BJ (cell line): ENCODE data around the gene PACSIN2. TPM values are rescaled to one million over a fixed set of nuclear protein-coding genes. Genes with fewer than 3 reads are reported as not detected.

ENCODE experiments used
- CTCF ChIA-PET: fragments of 350-600 bp; formaldehyde crosslinking; extraction: SDS; loops from one replicate; lab custom pipeline; 2021; ENCODE audit warnings: antibody characterized with exemption, inconsistent platforms; lab: Yijun Ruan, JAX
- POLR2A ChIA-PET: fragments of 300-600 bp; sonication (Branson Sonifier 250); formaldehyde crosslinking; extraction: SDS; loops from one replicate; lab custom pipeline; 2021; ENCODE audit warnings: antibody characterized with exemption; lab: Charles Lee
- DNase-seq: peaks from one replicate; pipeline ENCODE4 v3.0.0-alpha.2; 2011; ENCODE audit warnings: low read depth
- H3K27me3 ChIP-seq: 2 replicates; pipeline ENCODE4 v1.6.0; 2011; ENCODE audit warnings: low read length; ENCODE audit not compliant: control insufficient read depth, insufficient read depth
- H3K36me3 ChIP-seq: 2 replicates; pipeline ENCODE4 v1.5.1; 2011; ENCODE audit warnings: low read length; ENCODE audit not compliant: control insufficient read depth, insufficient read depth
- H3K4me3 ChIP-seq: 2 replicates; pipeline ENCODE4 v1.5.1; 2011; ENCODE audit warnings: low read depth, mild to moderate bottlenecking, control low read depth, low read length
- CTCF ChIP-seq: IDR thresholded peaks from 2 replicates; pipeline ENCODE4 v1.5.1; 2011; ENCODE audit warnings: low read depth, mild to moderate bottlenecking, control low read depth, inconsistent platforms, low read length, moderate library complexity; ENCODE audit not compliant: insufficient read depth
- polyA plus RNA-seq: library from polyadenylated mRNA; depleted of rRNA; stranded (reverse); fragments of >200 nt; gene quantifications from 2 replicates; pipeline ENCODE4 v1.2.3, GENCODE V29; 2011

The PACSIN2 gene
- polyA plus RNA-seq, 1 experiment: 86.3 TPM

GRCh38 chr22:42985531-42985905 is 29.4 kb downstream of the PACSIN2 start:
- POLR2A ChIA-PET: no interaction called here
- TF ChIP-seq CTCF: no peak
- H3K36me3 ChIP-seq: no peaks in the 10 kb centered on the region
- no peak overlapping the region for H3K4me3 ChIP-seq
- DNase-seq: no peak
- CTCF ChIA-PET: interaction anchor here (1.2 to 1.7 kb wide), 2 partner anchors 17 to 49 kb away, joined by 3 to 6 read pairs; no protein-coding TSS in a partner anchor
- H3K27me3 ChIP-seq: no peaks in the 10 kb centered on the region

GRCh38 chr22:42984814-42985530 is 30.0 kb downstream of the PACSIN2 start:
- Histone ChIP-seq H3K27me3 (no peaks in the 10 kb centered on the region), H3K36me3 (no peaks in the 10 kb centered on the region), H3K4me3 (no peak overlapping the region)
- CTCF ChIA-PET: interaction anchor here (1.2 to 1.7 kb wide), 2 partner anchors 16 to 49 kb away, joined by 3 to 6 read pairs; no protein-coding TSS in a partner anchor
- TF ChIP-seq CTCF: no peak
- POLR2A ChIA-PET: interaction anchor here (0.5 kb wide), 1 partner anchor 30 kb away, joined by 13 read pairs; the partner anchor contains the start of gene PACSIN2
- DNase-seq: no peak

- Histone ChIP-seq H3K4me3 (no peak overlapping the region), H3K27me3 (no peaks in the 10 kb centered on the region), H3K36me3 (no peaks in the 10 kb centered on the region)
- ChIA-PET CTCF (interaction anchor here (1.2 to 1.7 kb wide), 2 partner anchors 16 to 50 kb away, joined by 3 to 6 read pairs; no protein-coding TSS in a partner anchor), POLR2A (interaction anchor here (0.5 kb wide), 1 partner anchor 31 kb away, joined by 13 read pairs; the partner anchor contains the start of gene PACSIN2)
- no peak for TF ChIP-seq CTCF
- DNase-seq: no peak
These were observed 30.6 kb downstream of the PACSIN2 start for GRCh38 chr22:42984397-42984796.

GRCh38 chr22:42983470-42983869 is 31.5 kb downstream of the PACSIN2 start:
- no peaks in the 10 kb centered on the region for H3K36me3 ChIP-seq
- H3K4me3 ChIP-seq: no peak overlapping the region
- H3K27me3 ChIP-seq: no peaks in the 10 kb centered on the region
- no peak for TF ChIP-seq CTCF
- CTCF ChIA-PET: no interaction called here
- POLR2A ChIA-PET: interaction anchor here (0.6 kb wide), 1 partner anchor 36 kb away, joined by 3 read pairs; no protein-coding TSS in a partner anchor
- DNase-seq: no peak

GRCh38 chr22:42979606-42980005 is 35.3 kb downstream of the PACSIN2 start:
- DNase-seq: no peak
- CTCF ChIA-PET: interaction anchor here (0.9 kb wide), 1 partner anchor 111 kb away, joined by 4 read pairs; no protein-coding TSS in a partner anchor
- TF ChIP-seq CTCF: no peak
- no peaks in the 10 kb centered on the region for H3K36me3 ChIP-seq
- H3K27me3 ChIP-seq: no peaks in the 10 kb centered on the region
- no peak overlapping the region for H3K4me3 ChIP-seq
- POLR2A ChIA-PET: no interaction called here
